GM21515 (cell line): ENCODE results near the gene GALNT15.

Experiments
- ATAC-seq: cut with Tn5 transposase; IDR thresholded peaks from one replicate; pipeline ENCODE4 v1.9.1; 2021; ENCODE audit not compliant: unreplicated experiment

Gene GALNT15

DNA sequence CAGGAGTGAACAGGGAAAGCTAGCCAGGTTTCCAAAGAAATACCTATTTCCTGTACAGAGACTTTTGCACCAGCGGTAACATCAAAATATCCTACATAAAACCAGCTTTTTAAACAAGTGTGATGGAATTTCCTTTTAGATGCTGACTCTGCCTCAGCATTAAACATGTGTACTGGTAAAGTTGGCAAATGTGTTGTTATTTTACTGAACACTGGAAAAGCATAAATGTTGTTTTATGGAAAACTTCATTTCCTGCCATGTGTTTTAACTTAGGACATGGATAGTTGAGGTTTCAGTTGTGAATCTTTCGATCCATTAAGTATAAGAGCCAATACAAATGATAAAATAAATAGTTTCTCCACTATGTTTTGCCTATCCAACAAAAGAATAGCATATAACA is 106.2 kb downstream of the GALNT15 start:
- ATAC-seq, result no peak
